HG02852 (cell line): ENCODE results near the gene RPL27A.

Source experiments
- ATAC-seq: cut with Tn5 transposase; IDR thresholded peaks from one replicate; pipeline ENCODE4 v1.9.1; 2021; ENCODE audit warnings: mild to moderate bottlenecking, moderate library complexity; ENCODE audit not compliant: unreplicated experiment

Gene RPL27A

DNA sequence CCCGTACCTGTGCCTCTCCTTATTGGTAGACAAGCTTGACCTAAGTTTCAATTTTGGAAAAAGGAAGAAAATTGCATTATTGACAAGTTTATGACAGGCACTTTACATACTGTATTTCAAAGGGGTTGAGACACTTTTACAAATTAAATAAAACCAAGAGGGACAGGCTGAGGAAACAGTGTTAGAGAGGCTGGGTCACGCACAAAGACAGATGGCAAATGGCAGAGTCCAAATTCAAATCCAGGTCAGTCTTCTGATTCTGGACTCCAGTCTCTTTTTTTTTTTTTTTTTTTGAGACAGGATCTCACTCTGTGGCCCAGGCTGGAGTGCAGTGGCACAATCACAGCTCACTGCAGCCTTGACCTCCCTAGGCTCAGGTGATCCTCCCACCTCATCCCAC is 10.2 kb upstream of the RPL27A start:
- no peak for ATAC-seq

GRCh38 chr11:8674859-8675258 is 7.7 kb upstream of the RPL27A start:
- ATAC-seq: no peak

DNA sequence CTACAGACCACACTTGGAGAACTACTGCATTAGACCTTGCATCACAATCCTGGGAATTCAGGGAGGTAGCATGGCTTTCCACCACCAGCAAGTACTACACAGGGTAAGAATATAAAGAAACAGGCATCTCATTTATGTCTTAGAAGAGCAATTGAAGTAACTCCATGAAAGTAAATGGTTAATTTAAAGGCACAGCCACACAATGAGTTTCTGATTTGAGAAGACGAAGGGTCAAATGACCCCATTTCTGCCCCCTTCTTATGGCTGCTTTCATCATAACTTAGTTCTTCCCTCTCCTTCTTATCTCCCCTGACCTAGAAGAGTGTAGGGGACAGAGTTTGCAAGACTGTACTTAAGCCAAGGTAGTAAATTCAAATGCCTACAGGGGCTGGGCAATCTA is 6.1 kb upstream of the RPL27A start:
- no peak for ATAC-seq

- ATAC-seq: no peak
Observed at GRCh38 chr11:8679006-8679405, 3.6 kb upstream of the RPL27A start.

DNA sequence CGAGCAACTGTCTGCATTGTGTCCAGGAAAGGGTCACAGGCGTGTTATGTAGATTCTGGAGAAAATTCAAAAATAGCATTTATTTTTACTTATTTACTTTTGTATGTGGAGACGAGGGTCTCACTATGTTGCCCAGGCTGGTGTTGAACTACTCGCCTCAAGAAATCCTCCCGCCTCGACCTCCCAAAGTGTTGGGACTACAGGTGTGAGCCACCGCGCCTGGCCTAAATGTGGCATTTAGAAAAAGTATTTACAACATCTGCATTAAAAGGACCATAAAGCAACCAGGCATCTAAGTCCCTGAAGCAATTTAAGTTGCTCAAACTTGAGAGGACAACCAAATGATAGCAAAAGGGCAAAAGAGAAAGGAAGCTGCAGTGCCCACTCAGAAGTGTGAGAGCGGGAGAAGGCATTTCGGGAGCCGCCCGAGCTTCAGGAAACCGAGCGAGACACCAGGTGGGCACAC is 722 bp upstream of the RPL27A start:
- ATAC-seq: no peak

DNA sequence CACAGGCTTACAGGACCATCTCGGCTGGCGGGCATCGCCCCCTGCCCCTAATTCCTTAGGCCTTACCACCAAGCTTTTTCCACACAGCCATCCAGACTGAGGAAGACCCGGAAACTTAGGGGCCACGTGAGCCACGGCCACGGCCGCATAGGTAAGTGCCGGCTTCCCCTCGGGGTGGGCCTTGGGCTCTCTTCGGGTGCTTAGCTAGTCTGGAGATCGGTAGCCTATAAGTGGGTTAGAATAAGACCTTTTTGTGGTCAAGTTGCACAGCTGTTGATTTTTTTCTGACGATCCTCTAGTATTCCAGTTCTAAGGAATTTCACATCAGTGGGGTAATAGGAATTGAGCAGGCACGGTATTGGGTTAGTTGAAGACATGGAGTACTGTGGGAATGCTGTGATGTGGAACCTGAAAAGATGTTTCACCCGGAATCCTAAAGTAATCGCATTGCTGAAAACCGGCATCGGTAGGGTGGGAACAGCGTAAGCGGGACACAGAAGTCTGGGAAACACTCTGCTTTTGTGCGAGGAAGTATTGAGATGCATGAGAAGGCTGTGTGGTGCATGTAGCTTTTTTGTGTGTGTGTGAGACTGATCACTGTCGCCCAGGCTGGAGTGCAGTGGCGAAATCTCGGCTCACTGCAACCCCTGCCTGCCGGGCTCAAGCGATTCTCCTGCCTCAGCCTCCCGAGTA is 669 bp downstream of the RPL27A start:
- ATAC-seq: peak; percentile 8

DNA sequence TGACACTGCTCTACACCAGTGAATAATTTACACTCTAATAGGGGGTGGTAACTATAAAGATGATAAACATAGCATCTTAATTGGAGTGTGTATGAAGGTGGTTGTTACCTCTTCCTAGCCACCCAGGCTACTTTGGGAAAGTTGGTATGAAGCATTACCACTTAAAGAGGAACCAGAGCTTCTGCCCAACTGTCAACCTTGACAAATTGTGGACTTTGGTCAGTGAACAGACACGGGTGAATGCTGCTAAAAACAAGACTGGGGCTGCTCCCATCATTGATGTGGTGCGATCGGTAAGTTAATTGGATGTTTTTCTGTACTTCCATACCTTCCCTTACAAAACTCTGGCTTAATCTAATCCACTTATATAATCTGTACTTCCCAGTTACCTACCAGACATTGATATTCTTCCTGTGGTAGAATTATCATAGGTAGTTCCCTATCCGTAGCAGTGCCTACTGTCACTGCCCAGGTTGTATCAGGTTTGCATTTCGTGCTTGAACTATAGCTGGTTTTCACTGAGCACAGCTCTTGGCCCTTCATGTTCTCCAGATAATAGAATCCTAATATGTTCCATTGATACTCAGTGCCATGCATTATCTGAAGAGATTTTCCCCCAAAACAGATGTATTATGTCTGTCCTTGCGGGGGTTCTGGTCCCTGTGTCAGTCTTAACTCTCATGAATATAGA is 2.2 kb downstream of the RPL27A start:
- no peak for ATAC-seq

DNA sequence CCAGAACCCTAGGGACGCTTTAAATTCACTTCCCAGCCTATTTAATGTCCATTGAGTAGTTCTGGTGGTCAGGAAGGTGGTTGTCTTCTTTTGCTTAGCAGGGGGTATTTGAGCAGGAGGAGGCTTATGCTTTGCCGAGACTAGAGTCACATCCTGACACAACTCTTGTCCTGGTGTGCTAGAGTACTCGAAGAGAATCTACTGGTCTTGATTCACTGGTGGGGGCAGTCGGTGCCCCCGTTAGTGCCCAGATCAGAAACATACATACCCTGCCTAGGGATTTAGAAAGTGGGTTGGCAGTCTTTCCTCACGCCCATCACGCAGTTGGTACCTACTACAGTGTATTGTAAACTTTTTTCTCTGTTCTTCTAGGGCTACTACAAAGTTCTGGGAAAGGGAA is 2.7 kb downstream of the RPL27A start:
- no peak for ATAC-seq

DNA sequence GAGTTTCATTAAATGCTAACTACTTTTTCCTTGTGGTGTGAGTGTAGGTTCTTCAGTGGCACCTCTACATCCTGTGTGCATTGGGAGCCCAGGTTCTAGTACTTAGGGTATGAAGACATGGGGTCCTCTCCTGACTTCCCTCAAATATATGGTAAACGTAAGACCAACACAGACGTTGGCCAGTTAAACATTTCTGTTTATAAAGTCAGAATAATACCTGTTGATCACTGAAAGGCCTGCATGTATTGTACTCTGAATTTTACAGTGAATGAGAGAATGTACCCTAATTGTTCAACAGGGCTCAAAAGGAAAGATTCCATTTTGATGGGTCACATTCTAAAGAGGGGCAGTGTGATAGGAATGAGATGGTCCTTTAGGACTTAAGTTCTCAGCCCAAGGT is 3.2 kb downstream of the RPL27A start:
- no peak for ATAC-seq

GRCh38 chr11:8686325-8686724 is 3.7 kb downstream of the RPL27A start:
- no peak for ATAC-seq

GRCh38 chr11:8688414-8689362 is 6.1 kb downstream of the RPL27A start:
- ATAC-seq: peak; percentile 96

DNA sequence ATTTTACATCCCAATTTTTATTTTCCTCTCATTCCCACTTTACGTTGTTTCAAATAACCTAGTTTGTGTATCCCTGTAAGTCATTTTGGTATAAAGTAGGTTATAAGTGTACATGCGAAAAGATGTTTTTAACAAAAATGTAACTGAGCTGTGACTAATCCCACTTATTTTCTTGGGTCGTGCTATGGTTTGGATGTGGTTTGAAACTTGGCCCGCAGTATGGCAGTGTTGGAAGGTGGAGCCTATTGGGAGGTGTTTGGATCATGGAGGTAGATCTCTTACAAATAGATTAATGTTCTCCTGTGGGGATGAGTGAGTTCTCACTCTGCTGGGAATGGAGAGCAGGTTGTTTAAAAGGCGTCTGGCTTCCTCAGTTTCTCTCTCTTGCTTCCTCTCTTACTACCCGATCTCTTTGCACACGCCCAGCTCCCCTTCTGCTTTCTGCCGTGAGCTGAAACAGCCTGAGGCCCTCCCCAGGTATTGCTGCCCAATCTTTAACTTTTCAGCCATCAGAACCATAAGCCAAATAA is 7.2 kb downstream of the RPL27A start:
- no peak for ATAC-seq

DNA sequence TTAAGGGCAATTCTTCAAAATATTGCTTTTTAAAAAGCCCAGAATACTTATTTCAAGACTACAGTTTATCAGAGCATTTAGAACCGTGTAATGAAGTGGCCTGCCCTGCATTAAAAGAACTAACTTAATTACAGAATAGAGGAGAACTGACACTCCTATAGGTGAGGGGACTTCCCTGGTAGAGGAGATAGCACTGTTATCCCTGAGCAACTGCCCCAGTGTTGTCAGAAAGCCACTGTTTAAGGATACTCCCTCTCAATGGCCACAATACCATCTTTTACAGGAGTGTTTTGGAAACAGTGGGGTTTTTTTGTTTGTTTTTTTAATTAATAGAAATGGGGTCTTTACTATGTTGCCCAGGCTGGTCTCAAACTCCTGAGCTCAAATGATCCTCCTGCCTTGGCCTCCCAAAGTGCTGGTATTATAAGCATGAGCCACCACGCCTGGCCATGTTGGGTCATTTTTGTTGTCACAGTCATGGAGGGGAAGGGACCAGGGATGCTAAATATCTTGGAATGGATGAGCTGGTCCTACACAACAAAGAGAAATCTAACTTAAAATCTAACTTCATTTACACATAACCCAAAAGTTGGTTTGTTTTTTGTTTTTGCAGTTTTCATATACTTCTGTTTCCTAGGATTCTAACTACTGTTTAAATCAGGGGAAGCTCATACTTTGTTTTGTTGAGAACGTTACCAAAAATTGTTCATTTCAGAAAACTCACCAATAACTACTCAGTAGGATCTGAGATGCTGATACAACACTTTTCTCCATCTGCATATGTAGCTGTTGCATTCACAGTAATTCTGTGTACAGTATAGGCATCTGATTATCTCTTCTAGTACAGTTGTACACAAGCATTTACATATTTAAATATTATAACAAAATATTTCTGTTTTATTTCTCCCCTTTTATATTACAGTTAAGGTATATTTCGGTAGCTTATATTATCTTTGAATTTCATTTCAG is 8.1 kb downstream of the RPL27A start:
- ATAC-seq: no peak

- no peak for ATAC-seq
Observed at GRCh38 chr11:8691601-8692000, 9.0 kb downstream of the RPL27A start.

DNA sequence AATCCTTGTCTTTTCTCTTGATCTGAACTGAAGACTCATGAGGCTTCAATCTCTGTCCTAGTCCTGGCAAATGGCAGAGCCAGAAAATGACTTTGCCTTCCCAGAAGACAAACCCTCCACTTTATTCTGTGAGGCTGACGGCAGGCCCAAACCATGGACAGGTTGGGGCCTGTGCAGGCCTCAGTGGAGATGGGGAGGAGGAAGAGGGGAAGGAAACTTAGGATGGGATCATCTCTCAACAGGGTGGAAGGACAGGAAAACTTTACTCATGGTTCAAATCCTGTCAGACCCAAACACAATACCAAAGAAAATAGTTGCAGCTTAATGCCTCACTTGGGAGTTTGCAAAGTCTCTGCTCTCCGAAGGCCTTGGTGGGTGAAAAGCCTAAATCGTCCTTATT is 9.8 kb downstream of the RPL27A start:
- no peak for ATAC-seq

- ATAC-seq: no peak
Observed at GRCh38 chr11:8693010-8693551, 10.5 kb downstream of the RPL27A start.

DNA sequence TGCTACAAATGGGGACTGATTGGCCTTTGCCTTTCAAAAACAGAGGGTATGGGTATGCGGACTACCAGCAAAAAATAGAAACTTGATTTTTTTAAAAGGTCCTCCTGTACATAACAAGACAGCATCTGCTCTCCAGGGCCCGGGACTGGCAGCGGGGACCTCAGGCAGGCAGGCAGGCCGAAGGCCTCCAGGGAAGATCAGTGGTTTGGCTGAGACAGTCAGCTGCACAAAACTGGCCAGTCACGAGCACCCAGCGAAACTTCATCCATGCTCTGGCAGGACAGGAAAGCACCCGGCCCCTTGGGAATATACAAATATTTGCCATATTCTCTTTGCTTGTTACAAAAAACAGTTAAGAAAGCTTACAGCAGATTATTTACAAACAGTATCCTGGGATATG is 11.0 kb downstream of the RPL27A start:
- no peak for ATAC-seq

- ATAC-seq: no peak
Observed at GRCh38 chr11:8694137-8694536, 11.5 kb downstream of the RPL27A start.

DNA sequence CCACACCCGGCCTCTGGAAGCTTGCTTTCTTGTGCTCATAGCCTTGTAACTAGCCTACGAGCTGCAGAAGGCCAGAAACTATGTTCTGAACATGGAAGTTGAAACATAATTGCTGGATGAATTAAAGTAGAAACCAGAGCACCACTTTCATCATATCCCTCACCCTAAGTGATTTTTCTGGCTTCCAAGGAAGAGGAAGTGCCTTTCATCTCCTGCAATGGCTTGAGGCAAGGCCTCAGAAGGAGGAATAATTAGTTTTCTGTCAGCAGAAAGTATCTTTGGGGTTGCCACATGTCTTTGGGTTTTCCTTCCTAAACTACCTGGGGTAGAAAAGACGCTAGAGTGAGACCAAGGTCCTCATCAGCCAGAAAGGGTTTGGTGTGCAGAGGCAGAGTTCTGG is 14.5 kb downstream of the RPL27A start:
- no peak for ATAC-seq

DNA sequence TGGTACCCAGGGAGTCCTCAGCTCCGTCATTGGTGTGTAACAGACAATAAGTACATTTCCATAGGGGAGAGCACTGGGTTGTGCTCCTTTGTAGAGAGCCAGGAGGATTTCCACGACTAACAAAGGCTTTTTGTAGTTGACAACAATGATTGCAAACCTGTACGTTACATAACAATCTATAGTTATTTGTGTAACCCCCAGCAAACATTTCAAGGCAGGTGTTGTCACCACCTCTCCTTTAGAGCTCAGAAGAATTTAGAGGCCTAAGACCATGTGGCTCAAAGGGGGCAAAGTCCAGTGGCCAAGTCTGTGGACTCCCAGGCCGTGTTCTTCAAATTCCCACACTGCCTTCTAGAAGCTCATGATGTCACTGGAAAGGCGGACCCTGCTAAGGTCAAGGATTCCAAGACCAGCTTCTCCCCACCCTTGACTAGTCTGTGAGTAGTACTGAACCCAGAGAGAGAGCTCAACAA is 15.8 kb downstream of the RPL27A start:
- no peak for ATAC-seq
